Stomach (tissue), 4 donors: ENCODE results near the gene MAD2L1BP.

ENCODE experiments used
- EP300 ChIP-seq: sonication (generic); formaldehyde crosslinking; IDR thresholded peaks from one replicate; pipeline ENCODE4 v1.6.1; 2017; ENCODE audit warnings: antibody characterized with exemption
- POLR2A ChIP-seq, 4 donors: fragments of 450-650 bp; IDR thresholded peaks; one replicate each; pipeline ENCODE4 v1.6.1; 2016; ENCODE audit warnings: antibody characterized with exemption in 4 of 4, control low read depth in 2 of 4, mild to moderate bottlenecking in 1 of 4, moderate library complexity in 1 of 4
- POLR2AphosphoS5 ChIP-seq, 3 donors: sonication (generic); formaldehyde crosslinking; IDR thresholded peaks; one replicate each; pipeline ENCODE4 v1.6.1; 2016; ENCODE audit warnings: antibody characterized with exemption in 3 of 3
- TF ChIP-seq, protein P1 (sequence below), 7 experiments: fragments of 450-650 bp in 4 of 7; fragments of 200-600 bp in 3 of 7; sonication (generic) in 3 of 7; IDR thresholded peaks; one replicate each; pipeline ENCODE4 v1.5.1; 2016 to 2019; ENCODE audit warnings: antibody characterized with exemption in 7 of 7, control low read depth in 2 of 7, mild to moderate bottlenecking in 1 of 7

DNA sequence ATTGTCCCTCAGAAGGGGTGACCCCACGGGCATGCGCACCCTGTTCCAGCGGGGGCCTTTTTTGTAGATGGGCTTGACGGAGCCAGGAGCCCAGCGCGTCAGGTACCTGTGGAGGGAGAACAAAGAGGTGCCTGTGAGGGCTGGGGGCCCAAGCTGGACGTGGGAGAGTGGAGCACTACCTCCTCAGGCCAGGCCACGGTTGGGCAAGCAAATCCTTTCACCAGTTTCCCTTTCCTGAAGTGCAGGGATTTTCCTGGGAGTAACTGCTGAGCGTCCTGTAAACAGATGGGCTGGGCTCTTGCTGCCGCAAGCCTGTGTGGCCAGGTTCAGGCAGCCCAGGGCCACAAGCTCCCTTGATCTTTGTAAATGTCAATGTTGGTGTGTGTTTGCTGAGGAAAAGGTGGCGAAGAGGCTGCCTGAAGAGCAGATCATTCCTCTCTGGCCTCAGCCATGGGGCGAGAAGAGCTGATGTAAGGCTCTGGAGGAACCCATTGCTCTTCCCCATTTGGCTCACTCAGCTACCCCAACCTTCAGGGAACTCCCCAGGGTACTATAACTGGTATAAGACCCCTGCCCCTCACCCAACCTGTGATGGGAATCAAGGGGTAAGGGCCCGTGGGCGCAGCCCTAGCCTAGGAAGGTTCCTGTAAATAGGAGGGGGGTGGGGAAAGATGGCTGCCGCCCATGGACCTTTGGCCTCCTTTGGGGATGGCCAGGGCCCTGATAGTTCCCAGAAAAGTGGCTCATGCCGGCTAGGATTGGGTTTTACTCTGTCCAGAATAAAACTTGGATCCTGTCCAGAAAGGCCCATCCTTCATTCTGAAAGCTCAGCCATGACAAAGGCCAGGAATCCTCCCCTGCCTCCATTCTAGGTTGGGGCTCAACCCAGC lies 36.4 kb downstream of the MAD2L1BP start:
- TF ChIP-seq, protein P1, sequence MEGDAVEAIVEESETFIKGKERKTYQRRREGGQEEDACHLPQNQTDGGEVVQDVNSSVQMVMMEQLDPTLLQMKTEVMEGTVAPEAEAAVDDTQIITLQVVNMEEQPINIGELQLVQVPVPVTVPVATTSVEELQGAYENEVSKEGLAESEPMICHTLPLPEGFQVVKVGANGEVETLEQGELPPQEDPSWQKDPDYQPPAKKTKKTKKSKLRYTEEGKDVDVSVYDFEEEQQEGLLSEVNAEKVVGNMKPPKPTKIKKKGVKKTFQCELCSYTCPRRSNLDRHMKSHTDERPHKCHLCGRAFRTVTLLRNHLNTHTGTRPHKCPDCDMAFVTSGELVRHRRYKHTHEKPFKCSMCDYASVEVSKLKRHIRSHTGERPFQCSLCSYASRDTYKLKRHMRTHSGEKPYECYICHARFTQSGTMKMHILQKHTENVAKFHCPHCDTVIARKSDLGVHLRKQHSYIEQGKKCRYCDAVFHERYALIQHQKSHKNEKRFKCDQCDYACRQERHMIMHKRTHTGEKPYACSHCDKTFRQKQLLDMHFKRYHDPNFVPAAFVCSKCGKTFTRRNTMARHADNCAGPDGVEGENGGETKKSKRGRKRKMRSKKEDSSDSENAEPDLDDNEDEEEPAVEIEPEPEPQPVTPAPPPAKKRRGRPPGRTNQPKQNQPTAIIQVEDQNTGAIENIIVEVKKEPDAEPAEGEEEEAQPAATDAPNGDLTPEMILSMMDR (IDR thresholded peaks at IDR 0.05), result no peak
- no peak for TF ChIP-seq EP300
- TF ChIP-seq POLR2AphosphoS5 (IDR thresholded peaks at IDR 0.05), result peak in 2 of 3 donors; percentile 28 to 46
- no peak for TF ChIP-seq POLR2A (IDR thresholded peaks at IDR 0.05)
